Mucosa of descending colon (tissue), 3 donors: ENCODE data around the gene EIF2AK3. TPM values are rescaled to one million over a fixed set of nuclear protein-coding genes. Genes with fewer than 3 reads are reported as not detected.

Experiments used
- ATAC-seq: fragments of 200-7000 bp; cut with Tn5 transposase; one replicate; pipeline ENCODE4 v1.9.1; 2020; ENCODE audit warnings: mild to moderate bottlenecking, moderate library complexity
- DNase-seq, 3 donors: peaks; one replicate each; pipeline ENCODE4 v3.0.0-alpha.2; 2020
- H3K36me3 ChIP-seq: fragments of 200-600 bp; one replicate; pipeline ENCODE4 v1.8.0; 2021; ENCODE audit warnings: low read depth, mild to moderate bottlenecking
- H3K4me1 ChIP-seq: fragments of 200-600 bp; one replicate; pipeline ENCODE4 v1.8.0; 2021; ENCODE audit warnings: low read depth, mild to moderate bottlenecking
- H3K4me3 ChIP-seq: fragments of 200-600 bp; one replicate; pipeline ENCODE4 v1.8.0; 2021; ENCODE audit warnings: mild to moderate bottlenecking
- H3K9me3 ChIP-seq: fragments of 200-600 bp; one replicate; pipeline ENCODE4 v1.8.0; 2021; ENCODE audit warnings: mild to moderate bottlenecking
- intact Hi-C, 2 donors: fragments of 100-400 bp; cut with DNase I in 1 of 2; cut with micrococcal nuclease in 1 of 2; formaldehyde crosslinking; loops; one replicate each; pipeline versions ENCODE4 v1.11.0 to v1.11.1; 2022; cut with DNase I, micrococcal nuclease
- total RNA-seq, 3 donors: library from RNA; stranded (reverse); fragmentation: NEBNext Ultra II Directional in 2 of 3; extraction: Animal tissue kit (Norgen Biotek cat#: 25700) in 2 of 3; gene quantifications; one replicate each; pipeline versions ENCODE4 v1.2.1 to v1.2.4, GENCODE V29; 2021 to 2023
- TF ChIP-seq, protein P1 (sequence below): fragments of 200-600 bp; IDR thresholded peaks from one replicate; pipeline ENCODE4 v1.8.0; 2022; ENCODE audit warnings: antibody characterized with exemption, mild to moderate bottlenecking
- donor health status: DM: no; HTN: no; CAD: no; lungs with moderate emphysema.
- donor health status: DM: no; HTN: no; CAD: no.
- donor health status: DM: no; HTN: yes; CAD: no.

The EIF2AK3 gene
- total RNA-seq, 3 donors from 2014 or later = 20.4 to 31.6 (median 30.4) TPM

DNA sequence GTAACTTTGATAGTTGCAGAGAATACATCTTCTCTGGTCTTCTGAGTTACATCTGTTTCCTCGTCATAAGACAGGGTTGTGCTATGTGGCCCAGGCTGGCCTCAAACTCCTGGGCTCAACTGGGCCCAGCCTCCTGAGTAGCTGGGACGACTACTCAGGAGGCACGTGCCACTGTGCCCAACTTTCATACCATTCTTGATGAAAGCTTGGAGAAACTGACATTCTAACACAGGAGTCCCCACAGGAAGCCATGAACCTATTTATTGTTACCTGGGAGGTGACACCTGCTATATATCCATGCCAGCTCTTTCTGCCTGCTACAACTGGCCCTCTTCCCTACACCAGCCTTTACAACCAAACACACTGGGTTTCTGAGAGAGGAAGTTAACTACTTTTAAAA is 19.1 kb downstream of the EIF2AK3 start:
- Histone ChIP-seq H3K4me1 (no peaks in the 10 kb centered on the region), H3K9me3 (no peaks in the 10 kb centered on the region), H3K36me3 (no peaks in the 10 kb centered on the region), H3K4me3 (no peak overlapping the region)
- ATAC-seq (no peak), DNase-seq (no peak)
- intact Hi-C loops = no loop called here
- TF ChIP-seq, protein P1, sequence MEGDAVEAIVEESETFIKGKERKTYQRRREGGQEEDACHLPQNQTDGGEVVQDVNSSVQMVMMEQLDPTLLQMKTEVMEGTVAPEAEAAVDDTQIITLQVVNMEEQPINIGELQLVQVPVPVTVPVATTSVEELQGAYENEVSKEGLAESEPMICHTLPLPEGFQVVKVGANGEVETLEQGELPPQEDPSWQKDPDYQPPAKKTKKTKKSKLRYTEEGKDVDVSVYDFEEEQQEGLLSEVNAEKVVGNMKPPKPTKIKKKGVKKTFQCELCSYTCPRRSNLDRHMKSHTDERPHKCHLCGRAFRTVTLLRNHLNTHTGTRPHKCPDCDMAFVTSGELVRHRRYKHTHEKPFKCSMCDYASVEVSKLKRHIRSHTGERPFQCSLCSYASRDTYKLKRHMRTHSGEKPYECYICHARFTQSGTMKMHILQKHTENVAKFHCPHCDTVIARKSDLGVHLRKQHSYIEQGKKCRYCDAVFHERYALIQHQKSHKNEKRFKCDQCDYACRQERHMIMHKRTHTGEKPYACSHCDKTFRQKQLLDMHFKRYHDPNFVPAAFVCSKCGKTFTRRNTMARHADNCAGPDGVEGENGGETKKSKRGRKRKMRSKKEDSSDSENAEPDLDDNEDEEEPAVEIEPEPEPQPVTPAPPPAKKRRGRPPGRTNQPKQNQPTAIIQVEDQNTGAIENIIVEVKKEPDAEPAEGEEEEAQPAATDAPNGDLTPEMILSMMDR = no peak

DNA sequence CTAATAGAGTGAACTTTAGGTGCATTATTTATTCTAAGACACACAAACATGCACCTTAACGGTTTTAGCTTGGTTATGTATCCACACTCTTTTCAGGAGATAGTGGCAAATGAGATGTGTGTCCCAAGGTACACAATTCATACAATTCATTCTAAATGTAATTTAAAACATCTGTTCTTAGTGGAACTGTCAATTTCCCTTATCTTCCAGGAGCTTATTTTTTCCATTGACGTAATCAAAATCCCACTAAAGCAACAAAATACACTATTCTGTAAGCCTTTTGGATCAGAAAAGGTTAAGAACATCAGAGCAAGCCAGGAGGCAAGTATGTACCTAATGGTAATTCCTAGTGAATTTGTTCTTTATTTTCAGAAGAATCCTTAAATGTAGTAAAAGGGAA is 19.8 kb downstream of the EIF2AK3 start:
- TF ChIP-seq, protein P1 = no peak
- DNase-seq (no peak), ATAC-seq (no peak)
- intact Hi-C loops = no loop called here
- no peaks in the 10 kb centered on the region for H3K4me1 ChIP-seq
- no peak overlapping the region for H3K4me3 ChIP-seq
- no peaks in the 10 kb centered on the region for H3K9me3 ChIP-seq
- H3K36me3 ChIP-seq = no peaks in the 10 kb centered on the region

DNA sequence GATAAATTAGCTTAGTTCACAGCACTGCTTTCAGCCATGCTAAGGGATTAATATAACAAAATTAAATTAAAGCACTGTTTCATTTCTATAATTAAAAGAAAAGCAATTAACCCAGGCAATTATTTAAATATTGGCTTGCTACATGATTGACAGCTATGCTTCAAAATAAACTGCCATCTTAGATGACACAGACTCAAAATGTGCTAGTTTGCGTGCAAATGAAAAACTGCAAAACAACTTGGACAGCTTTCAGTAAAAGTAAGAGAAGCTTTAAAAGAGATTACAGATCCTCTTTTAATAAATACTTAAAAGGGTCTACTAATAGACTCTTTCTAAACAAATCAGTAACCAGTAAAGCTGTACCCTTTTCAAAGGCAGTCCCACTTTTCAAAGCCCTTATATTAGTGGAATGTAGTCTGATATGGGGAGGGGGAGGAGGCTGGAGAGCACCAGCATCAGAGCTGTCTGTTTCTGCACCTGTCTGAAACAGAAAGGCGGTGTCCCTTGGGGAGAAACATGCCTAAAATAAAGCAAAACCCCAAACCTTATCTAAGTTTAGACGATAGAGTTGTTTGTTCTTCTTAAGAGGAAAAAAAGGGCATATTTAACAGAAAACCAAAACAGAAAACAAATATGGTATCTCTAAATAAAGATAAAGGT is 20.8 kb downstream of the EIF2AK3 start:
- ATAC-seq (peak; percentile 46), DNase-seq (no peak)
- Histone ChIP-seq H3K4me1 (no peaks in the 10 kb centered on the region), H3K4me3 (no peak overlapping the region), H3K9me3 (no peaks in the 10 kb centered on the region), H3K36me3 (no peaks in the 10 kb centered on the region)
- TF ChIP-seq, protein P1 = no peak
- intact Hi-C loops = no loop called here

DNA sequence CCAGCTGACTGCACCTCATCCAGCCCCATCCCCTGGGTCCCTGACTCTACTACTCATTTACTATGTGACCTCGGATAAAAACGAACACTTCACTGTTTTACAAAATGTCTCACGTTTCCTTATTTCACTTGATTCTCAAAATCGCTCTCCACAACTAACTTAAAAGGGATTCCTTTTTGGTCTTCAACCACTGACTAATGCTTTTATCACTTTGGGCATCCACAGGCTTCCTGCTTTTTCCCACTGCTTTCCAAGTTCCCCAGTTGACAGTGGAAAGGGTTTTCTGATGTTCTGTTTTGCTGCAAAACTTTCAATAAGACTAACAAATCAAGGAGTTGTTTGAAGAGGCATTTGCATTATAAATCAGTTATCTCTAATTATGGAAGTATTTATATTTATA is 24.1 kb downstream of the EIF2AK3 start:
- Histone ChIP-seq H3K9me3 (no peaks in the 10 kb centered on the region), H3K4me1 (peaks cover 19% of the 10 kb centered on the region), H3K4me3 (no peak overlapping the region), H3K36me3 (no peaks in the 10 kb centered on the region)
- TF ChIP-seq, protein P1 = no peak
- intact Hi-C loops = no loop called here
- DNase-seq (no peak), ATAC-seq (no peak)

DNA sequence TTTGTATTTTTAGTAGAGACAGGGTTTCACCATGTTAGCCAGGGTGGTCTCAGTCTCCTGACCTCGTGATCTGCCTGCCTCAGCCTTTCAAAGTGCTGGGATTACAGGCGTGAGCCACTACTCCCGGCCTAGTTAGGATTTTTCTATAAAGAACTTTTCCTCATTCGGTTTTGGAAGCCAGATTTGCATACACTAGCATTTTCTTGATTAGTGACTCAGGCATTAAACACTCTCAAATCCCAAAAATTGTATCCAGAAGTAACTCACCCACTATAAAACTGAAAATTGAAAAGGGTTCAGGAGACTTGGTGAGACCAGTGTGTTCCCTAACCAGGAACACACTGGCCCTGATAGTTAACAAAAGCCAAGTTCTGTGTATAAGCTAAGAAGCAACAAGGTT is 25.2 kb downstream of the EIF2AK3 start:
- no peak for DNase-seq
- peaks cover 19% of the 10 kb centered on the region for H3K4me1 ChIP-seq
- TF ChIP-seq, protein P1 = no peak
- H3K4me3 ChIP-seq = no peak overlapping the region
- intact Hi-C loops = no loop called here
- H3K9me3 ChIP-seq = no peaks in the 10 kb centered on the region
- ATAC-seq = no peak
- no peaks in the 10 kb centered on the region for H3K36me3 ChIP-seq

DNA sequence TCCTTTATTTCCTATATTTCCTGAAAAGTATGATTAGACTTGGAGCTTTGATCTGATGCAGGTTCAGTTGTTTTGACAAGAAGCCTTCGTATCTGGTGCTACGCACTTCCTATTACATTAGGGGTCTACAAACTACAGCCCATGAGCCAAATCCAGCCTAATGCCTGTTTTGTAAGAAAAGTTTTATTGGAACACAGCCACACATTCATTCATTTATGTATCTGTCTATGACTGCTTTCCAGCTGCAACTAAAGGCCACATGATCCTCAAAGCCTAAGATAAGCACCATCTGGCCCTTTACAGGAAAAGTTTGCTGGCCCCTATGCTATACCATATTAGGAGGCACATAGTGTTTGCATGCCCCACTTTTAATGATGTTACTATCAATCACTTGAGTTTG is 26.0 kb downstream of the EIF2AK3 start:
- Histone ChIP-seq H3K4me3 (no peak overlapping the region), H3K36me3 (no peaks in the 10 kb centered on the region), H3K4me1 (peaks cover 19% of the 10 kb centered on the region), H3K9me3 (no peaks in the 10 kb centered on the region)
- intact Hi-C loops = no loop called here
- TF ChIP-seq, protein P1 = no peak
- no peak for ATAC-seq
- no peak for DNase-seq
